Liver (tissue), 9 donors: ENCODE measurements around the gene BRCA1. TPM values are rescaled to one million over a fixed set of nuclear protein-coding genes. Genes with fewer than 3 reads are reported as not detected.
"Not testable (repeated sequence)": the region's sequence is repeated elsewhere in the genome, so short reads cannot be mapped to it uniquely, and the experiment has no call there.

Source experiments
- DNase-seq: peaks from one replicate; pipeline ENCODE4 v3.0.0-alpha.2; 2017; ENCODE audit warnings: low spot score
- H3K27ac ChIP-seq, 2 donors: one replicate each; pipeline ENCODE4 v1.7.0; 2013; ENCODE audit warnings: inconsistent platforms in 2 of 2, low read length in 2 of 2, control low read depth in 1 of 2, low read depth in 1 of 2, mild to moderate bottlenecking in 1 of 2
- H3K27me3 ChIP-seq, 4 donors: one replicate each; pipeline versions ENCODE4 v1.6.1 to v1.7.0; 2013; ENCODE audit warnings: low read length in 3 of 4, inconsistent platforms in 1 of 4, mild to moderate bottlenecking in 1 of 4, moderate library complexity in 1 of 4; ENCODE audit not compliant: control insufficient read depth in 4 of 4, insufficient read depth in 4 of 4
- H3K36me3 ChIP-seq, 4 donors: one replicate each; pipeline versions ENCODE4 v1.6.1 to v1.7.0; 2013; ENCODE audit warnings: low read length in 3 of 4, mild to moderate bottlenecking in 3 of 4, low read depth in 1 of 4, moderate library complexity in 1 of 4; ENCODE audit not compliant: control insufficient read depth in 4 of 4, insufficient read depth in 3 of 4
- H3K4me1 ChIP-seq, 4 donors: one replicate each; pipeline versions ENCODE4 v1.6.1 to v1.7.0; 2013; ENCODE audit warnings: low read length in 3 of 4, mild to moderate bottlenecking in 3 of 4, moderate library complexity in 1 of 4; ENCODE audit not compliant: control insufficient read depth in 4 of 4, insufficient read depth in 4 of 4
- H3K4me3 ChIP-seq, 3 donors: one replicate each; pipeline versions ENCODE4 v1.6.1 to v1.7.0; 2013; ENCODE audit warnings: low read length in 3 of 3, control low read depth in 1 of 3, low read depth in 1 of 3, mild to moderate bottlenecking in 1 of 3
- H3K9ac ChIP-seq, 2 donors: one replicate each; pipeline ENCODE4 v1.7.0; 2013; ENCODE audit warnings: low read length in 2 of 2, mild to moderate bottlenecking in 2 of 2, moderate library complexity in 2 of 2, control low read depth in 1 of 2, low read depth in 1 of 2
- H3K9me3 ChIP-seq, 4 donors: one replicate each; pipeline versions ENCODE4 v1.6.1 to v1.7.0; 2013; ENCODE audit warnings: low read length in 3 of 4; ENCODE audit not compliant: control insufficient read depth in 4 of 4
- EGR1 ChIP-seq, 2 donors: IDR thresholded peaks; 2 replicates each; pipeline ENCODE4 v1.6.1; 2016 to 2018; ENCODE audit warnings: antibody characterized with exemption in 2 of 2, low read depth in 2 of 2
- FOXA1 ChIP-seq: IDR thresholded peaks from 2 replicates; pipeline ENCODE4 v1.6.1; 2016; ENCODE audit warnings: antibody characterized with exemption
- FOXA2 ChIP-seq: IDR thresholded peaks from 2 replicates; pipeline ENCODE4 v1.6.1; 2016; ENCODE audit warnings: antibody characterized with exemption
- GABPA ChIP-seq, 2 donors: IDR thresholded peaks in 1 of 2; conservative IDR thresholded peaks in 1 of 2; 2 replicates each; pipeline ENCODE4 v1.6.1; 2016; ENCODE audit warnings: antibody characterized with exemption in 2 of 2, mild to moderate bottlenecking in 1 of 2, moderate library complexity in 1 of 2
- HNF4A ChIP-seq, 2 donors: conservative IDR thresholded peaks; 2 replicates each; pipeline ENCODE4 v1.6.1; 2016; ENCODE audit warnings: antibody characterized with exemption in 2 of 2, mild to moderate bottlenecking in 2 of 2
- HNF4G ChIP-seq: IDR thresholded peaks from 2 replicates; pipeline ENCODE4 v1.6.1; 2016; ENCODE audit warnings: antibody characterized with exemption
- JUND ChIP-seq, 2 donors: IDR thresholded peaks; 2 replicates each; pipeline ENCODE4 v1.6.1; 2016; ENCODE audit warnings: antibody characterized with exemption in 2 of 2
- NR2F2 ChIP-seq: IDR thresholded peaks from 2 replicates; pipeline ENCODE4 v1.6.1; 2016; ENCODE audit warnings: antibody characterized with exemption
- RAD21 ChIP-seq, 2 donors: IDR thresholded peaks; 2 replicates each; pipeline ENCODE4 v1.6.1; 2016; ENCODE audit warnings: antibody characterized with exemption in 2 of 2, mild to moderate bottlenecking in 2 of 2
- RXRA ChIP-seq, 2 donors: IDR thresholded peaks; 2 replicates each; pipeline ENCODE4 v1.6.1; 2017 to 2018; ENCODE audit warnings: antibody characterized with exemption in 2 of 2, mild to moderate bottlenecking in 1 of 2
- SP1 ChIP-seq: IDR thresholded peaks from 2 replicates; pipeline ENCODE4 v1.6.1; 2018; ENCODE audit warnings: antibody characterized with exemption, mild to moderate bottlenecking
- TAF1 ChIP-seq: conservative IDR thresholded peaks from 2 replicates; pipeline ENCODE4 v1.6.1; 2016; ENCODE audit warnings: antibody characterized with exemption, mild to moderate bottlenecking
- YY1 ChIP-seq: IDR thresholded peaks from 2 replicates; pipeline ENCODE4 v1.6.1; 2016; ENCODE audit warnings: antibody characterized with exemption, mild to moderate bottlenecking
- WGBS: extraction: QIAGEN DNeasy Blood & Tissue Kit; methylation state at CpG from one replicate; pipeline ENCODE4 v1.1.7; 2013; 5-methylcytosine and 5-hydroxymethylcytosine counted together
- polyA plus RNA-seq, 2 donors: library from polyadenylated mRNA; stranded (reverse) in 1 of 2; unstranded in 1 of 2; fragments of 200-250 nt in 1 of 2; fragments of >200 nt in 1 of 2; fragmentation: Nextera tagmentation in 1 of 2; extraction: Ambion mirVana in 1 of 2; gene quantifications; one replicate each; pipeline versions ENCODE4 v1.2.1 to v1.2.3, GENCODE V29; 2013 to 2015
- total RNA-seq, 2 donors: library from RNA; depleted of rRNA; stranded (reverse); fragments of >200 nt; gene quantifications; one replicate each; pipeline ENCODE4 v1.2.3, GENCODE V29; 2014
- TF ChIP-seq, protein P1 (sequence below): IDR thresholded peaks from 2 replicates; pipeline ENCODE4 v1.6.1; 2016; ENCODE audit warnings: antibody characterized with exemption, mild to moderate bottlenecking
- TF ChIP-seq, protein P2 (sequence below): IDR thresholded peaks from 2 replicates; pipeline ENCODE4 v1.6.1; 2016; ENCODE audit warnings: antibody characterized with exemption
- TF ChIP-seq, protein P3 (sequence below): fragments of 150-350 bp; IDR thresholded peaks from 2 replicates; pipeline ENCODE4 v1.5.1; 2017; ENCODE audit warnings: improper control_type of control experiment, low read depth, low read length; ENCODE audit not compliant: missing input control
- TF ChIP-seq, protein P4 (sequence below): IDR thresholded peaks from 2 replicates; pipeline ENCODE4 v1.6.1; 2016; ENCODE audit warnings: antibody characterized with exemption
- TF ChIP-seq, protein P5 (sequence below): IDR thresholded peaks from 2 replicates; pipeline ENCODE4 v1.6.1; 2016; ENCODE audit warnings: antibody characterized with exemption
- donor health status: healthy.
- donor health status: healthy.
- donor health status: healthy.
- donor health status: healthy.
- donor health status: healthy.

Gene BRCA1
- total and polyA plus RNA-seq, 4 donors: 1.5 to 18.6 (median 12.8) TPM

DNA sequence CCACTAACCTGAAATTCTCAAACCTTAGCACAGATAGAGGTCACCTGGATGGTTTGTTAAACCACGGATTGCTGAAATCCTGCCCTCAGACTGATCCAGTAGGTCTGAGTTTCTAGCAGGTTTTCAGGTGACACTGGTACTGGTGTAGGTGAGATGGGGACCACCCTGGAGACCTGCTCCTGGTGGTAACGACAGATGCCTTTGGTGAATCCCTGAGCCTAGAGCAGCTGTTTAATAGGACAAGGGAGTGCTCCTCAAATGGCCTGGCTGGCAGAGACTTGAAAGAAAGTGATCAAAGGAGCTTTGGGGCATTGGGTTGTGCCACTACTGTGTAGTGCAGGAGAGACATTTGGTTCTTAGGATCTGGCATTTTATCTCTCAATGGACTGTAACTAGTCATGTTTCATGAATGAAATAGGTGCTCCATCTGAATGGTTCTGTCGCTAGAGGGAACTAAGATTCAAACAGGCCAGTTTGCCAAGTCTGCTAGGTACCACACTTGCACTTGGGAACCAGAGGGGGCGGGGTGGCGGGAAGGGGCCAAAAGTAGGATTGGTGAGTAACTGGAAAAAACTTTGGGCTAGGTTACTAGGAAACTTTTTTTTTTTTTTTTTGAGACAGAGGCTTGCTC, 121.5 kb downstream of the BRCA1 start:
- DNase-seq: no peak
- TF ChIP-seq RAD21 (IDR thresholded peaks at IDR 0.05) (peak in 1 of 2 donors; percentile 7), HNF4A (conservative IDR thresholded peaks at IDR 0.05) (peak; percentile 12 to 16), HNF4G (no peak)
- no peak overlapping the region for H3K27ac ChIP-seq

DNA sequence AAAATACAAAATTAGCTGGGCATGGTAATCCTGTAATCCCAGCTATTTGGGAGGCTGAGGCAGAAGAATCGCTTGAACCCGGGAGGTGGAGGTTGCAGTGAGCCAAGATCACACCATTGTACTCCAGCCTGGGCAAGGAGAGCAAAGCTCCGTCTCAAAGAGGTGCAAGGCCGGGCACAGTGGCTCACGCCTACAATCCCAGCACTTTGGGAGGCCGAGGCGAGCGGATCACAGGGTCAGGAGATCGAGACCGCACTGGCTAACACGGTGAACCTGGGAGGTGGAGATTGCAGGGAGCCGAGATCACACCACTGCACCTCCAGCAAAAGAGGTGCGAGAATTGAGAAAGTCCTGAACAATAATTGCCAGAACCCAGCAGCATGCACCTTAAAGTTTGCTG, 124.3 kb downstream of the BRCA1 start:
- WGBS: 95% methylated on average over 13 of the region's 13 CpGs
- H3K4me3 ChIP-seq, H3K9me3 ChIP-seq, H3K27me3 ChIP-seq, DNase-seq, H3K27ac ChIP-seq, H3K9ac ChIP-seq: not testable (repeated sequence)
- peaks cover 6 to 26% (median 15%) of the 10 kb centered on the region in 4 donors for H3K36me3 ChIP-seq
- peaks cover 8 to 19% (median 15%) of the 10 kb centered on the region in 4 donors for H3K4me1 ChIP-seq

More for the DNA sequence above, 121.5 kb downstream of the BRCA1 start:
- Histone ChIP-seq H3K27me3 (no peaks in the 10 kb centered on the region), H3K4me3 (no peak overlapping the region), H3K9me3 (no peaks in the 10 kb centered on the region), H3K9ac (no peak overlapping the region), H3K4me1 (peaks cover 4 to 15% (median 11%) of the 10 kb centered on the region in 4 donors), H3K36me3 (peaks cover 6 to 26% (median 15%) of the 10 kb centered on the region in 4 donors)
- WGBS: 82% methylated on average over 5 of the region's 5 CpGs

DNA sequence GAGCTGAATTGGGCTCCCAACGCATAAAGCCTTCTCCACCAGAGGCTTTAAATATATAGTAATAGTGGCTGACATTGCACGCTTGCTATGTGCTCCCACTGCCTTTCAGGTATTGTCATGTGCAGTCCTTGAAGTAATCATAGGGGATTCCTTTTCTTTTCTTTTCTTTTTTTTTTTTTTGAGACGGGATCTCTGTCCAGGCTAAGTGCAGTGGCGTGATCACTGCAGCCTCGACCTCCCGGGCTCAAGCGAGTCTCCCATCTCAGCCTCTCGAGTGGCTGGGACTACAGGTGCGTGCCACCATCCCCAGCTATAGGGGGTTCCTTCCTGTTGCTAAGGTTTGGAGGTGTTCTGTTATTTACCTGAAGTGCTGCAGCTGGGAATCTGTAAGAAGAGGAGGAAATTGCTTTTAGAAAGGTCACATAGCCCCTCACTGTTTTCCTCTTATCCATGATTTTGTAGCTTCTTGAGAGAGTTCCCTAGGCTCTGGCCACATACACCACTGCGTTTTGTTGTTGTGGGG, 126.1 kb downstream of the BRCA1 start:
- Histone ChIP-seq H3K27ac (peak overlapping the region; percentile 61 to 98), H3K36me3 (peaks cover 6 to 26% (median 15%) of the 10 kb centered on the region in 4 donors), H3K9me3 (no peaks in the 10 kb centered on the region), H3K27me3 (no peaks in the 10 kb centered on the region), H3K4me3 (peak overlapping the region; percentile 80 to 100 (median 84)), H3K4me1 (peaks cover 8 to 19% (median 15%) of the 10 kb centered on the region in 4 donors), H3K9ac (peak overlapping the region; percentile 97 to 99)
- no peak for DNase-seq
- 13% methylated on average over 10 of the region's 10 CpGs for WGBS
- TF ChIP-seq YY1 (no peak), EGR1 (IDR thresholded peaks at IDR 0.05; ENCODE audit: low read depth in 2 of 2) (no peak), GABPA (IDR thresholded peaks at IDR 0.05 in 1 of 2, conservative IDR thresholded peaks at IDR 0.05 in 1 of 2) (no peak), FOXA2 (no peak), JUND (IDR thresholded peaks at IDR 0.05) (no peak), FOXA1 (no peak), HNF4G (no peak), RXRA (IDR thresholded peaks at IDR 0.05) (no peak), SP1 (no peak), TAF1 (no peak), NR2F2 (no peak)
- TF ChIP-seq, protein P1, sequence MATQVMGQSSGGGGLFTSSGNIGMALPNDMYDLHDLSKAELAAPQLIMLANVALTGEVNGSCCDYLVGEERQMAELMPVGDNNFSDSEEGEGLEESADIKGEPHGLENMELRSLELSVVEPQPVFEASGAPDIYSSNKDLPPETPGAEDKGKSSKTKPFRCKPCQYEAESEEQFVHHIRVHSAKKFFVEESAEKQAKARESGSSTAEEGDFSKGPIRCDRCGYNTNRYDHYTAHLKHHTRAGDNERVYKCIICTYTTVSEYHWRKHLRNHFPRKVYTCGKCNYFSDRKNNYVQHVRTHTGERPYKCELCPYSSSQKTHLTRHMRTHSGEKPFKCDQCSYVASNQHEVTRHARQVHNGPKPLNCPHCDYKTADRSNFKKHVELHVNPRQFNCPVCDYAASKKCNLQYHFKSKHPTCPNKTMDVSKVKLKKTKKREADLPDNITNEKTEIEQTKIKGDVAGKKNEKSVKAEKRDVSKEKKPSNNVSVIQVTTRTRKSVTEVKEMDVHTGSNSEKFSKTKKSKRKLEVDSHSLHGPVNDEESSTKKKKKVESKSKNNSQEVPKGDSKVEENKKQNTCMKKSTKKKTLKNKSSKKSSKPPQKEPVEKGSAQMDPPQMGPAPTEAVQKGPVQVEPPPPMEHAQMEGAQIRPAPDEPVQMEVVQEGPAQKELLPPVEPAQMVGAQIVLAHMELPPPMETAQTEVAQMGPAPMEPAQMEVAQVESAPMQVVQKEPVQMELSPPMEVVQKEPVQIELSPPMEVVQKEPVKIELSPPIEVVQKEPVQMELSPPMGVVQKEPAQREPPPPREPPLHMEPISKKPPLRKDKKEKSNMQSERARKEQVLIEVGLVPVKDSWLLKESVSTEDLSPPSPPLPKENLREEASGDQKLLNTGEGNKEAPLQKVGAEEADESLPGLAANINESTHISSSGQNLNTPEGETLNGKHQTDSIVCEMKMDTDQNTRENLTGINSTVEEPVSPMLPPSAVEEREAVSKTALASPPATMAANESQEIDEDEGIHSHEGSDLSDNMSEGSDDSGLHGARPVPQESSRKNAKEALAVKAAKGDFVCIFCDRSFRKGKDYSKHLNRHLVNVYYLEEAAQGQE: no peak
- TF ChIP-seq, protein P2, sequence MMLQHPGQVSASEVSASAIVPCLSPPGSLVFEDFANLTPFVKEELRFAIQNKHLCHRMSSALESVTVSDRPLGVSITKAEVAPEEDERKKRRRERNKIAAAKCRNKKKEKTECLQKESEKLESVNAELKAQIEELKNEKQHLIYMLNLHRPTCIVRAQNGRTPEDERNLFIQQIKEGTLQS: no peak
- TF ChIP-seq, protein P3, sequence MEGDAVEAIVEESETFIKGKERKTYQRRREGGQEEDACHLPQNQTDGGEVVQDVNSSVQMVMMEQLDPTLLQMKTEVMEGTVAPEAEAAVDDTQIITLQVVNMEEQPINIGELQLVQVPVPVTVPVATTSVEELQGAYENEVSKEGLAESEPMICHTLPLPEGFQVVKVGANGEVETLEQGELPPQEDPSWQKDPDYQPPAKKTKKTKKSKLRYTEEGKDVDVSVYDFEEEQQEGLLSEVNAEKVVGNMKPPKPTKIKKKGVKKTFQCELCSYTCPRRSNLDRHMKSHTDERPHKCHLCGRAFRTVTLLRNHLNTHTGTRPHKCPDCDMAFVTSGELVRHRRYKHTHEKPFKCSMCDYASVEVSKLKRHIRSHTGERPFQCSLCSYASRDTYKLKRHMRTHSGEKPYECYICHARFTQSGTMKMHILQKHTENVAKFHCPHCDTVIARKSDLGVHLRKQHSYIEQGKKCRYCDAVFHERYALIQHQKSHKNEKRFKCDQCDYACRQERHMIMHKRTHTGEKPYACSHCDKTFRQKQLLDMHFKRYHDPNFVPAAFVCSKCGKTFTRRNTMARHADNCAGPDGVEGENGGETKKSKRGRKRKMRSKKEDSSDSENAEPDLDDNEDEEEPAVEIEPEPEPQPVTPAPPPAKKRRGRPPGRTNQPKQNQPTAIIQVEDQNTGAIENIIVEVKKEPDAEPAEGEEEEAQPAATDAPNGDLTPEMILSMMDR: no peak
- TF ChIP-seq, protein P4, sequence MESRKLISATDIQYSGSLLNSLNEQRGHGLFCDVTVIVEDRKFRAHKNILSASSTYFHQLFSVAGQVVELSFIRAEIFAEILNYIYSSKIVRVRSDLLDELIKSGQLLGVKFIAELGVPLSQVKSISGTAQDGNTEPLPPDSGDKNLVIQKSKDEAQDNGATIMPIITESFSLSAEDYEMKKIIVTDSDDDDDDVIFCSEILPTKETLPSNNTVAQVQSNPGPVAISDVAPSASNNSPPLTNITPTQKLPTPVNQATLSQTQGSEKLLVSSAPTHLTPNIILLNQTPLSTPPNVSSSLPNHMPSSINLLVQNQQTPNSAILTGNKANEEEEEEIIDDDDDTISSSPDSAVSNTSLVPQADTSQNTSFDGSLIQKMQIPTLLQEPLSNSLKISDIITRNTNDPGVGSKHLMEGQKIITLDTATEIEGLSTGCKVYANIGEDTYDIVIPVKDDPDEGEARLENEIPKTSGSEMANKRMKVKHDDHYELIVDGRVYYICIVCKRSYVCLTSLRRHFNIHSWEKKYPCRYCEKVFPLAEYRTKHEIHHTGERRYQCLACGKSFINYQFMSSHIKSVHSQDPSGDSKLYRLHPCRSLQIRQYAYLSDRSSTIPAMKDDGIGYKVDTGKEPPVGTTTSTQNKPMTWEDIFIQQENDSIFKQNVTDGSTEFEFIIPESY: no peak
- TF ChIP-seq, protein P5, sequence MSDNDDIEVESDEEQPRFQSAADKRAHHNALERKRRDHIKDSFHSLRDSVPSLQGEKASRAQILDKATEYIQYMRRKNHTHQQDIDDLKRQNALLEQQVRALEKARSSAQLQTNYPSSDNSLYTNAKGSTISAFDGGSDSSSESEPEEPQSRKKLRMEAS: no peak
